Measurements from ENCODE around the gene KCNIP1. TPM values are rescaled to one million over a fixed set of nuclear protein-coding genes. Genes with fewer than 3 reads are reported as not detected.
A peak's percentile ranks its signal among the peaks of the same experiment; 100 is the strongest.

KCNIP1 gene
- polyA plus RNA-seq, 2 of the 4 experiments (the other 2 are of a cell fraction) = not detected

GRCh38 chr5:170622933-170623332 lies 119.1 kb downstream of the KCNIP1 start:
- no peak for FAIRE-seq
- TF ChIP-seq SMC3 (IDR thresholded peaks at IDR 0.05) = no peak
- no peak for TF ChIP-seq RNF2 (IDR thresholded peaks at IDR 0.05; ENCODE audit: borderline replicate concordance, low read depth)
- no peak for TF ChIP-seq JUNB (IDR thresholded peaks at IDR 0.05)
- TF ChIP-seq POLR2A (IDR thresholded peaks at IDR 0.05; ENCODE audit: low read length) = no peak
- TF ChIP-seq RARB (CRISPR knock-in tag; IDR thresholded peaks at IDR 0.05) = no peak
- no peak for TF ChIP-seq EP300 (IDR thresholded peaks at IDR 0.05)
- no peak for TF ChIP-seq RAD21 (conservative IDR thresholded peaks at IDR 0.05 in 1 of 2, IDR thresholded peaks at IDR 0.05 in 1 of 2)
- no peak for TF ChIP-seq HEYL (CRISPR knock-in tag; IDR thresholded peaks at IDR 0.05)
- TF ChIP-seq ELK1 (IDR thresholded peaks at IDR 0.05; ENCODE audit: low read depth, low read length) = no peak
- no peak for TF ChIP-seq GATA3 (IDR thresholded peaks at IDR 0.05; ENCODE audit: borderline replicate concordance)
- TF ChIP-seq, protein P1, sequence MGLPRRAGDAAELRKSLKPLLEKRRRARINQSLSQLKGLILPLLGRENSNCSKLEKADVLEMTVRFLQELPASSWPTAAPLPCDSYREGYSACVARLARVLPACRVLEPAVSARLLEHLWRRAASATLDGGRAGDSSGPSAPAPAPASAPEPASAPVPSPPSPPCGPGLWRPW (IDR thresholded peaks at IDR 0.05) = no peak
- TF ChIP-seq CHD4 (IDR thresholded peaks at IDR 0.05; ENCODE audit: borderline replicate concordance) = no peak
- CTCF ChIA-PET = interaction anchor here (0.6 to 24.6 kb wide), 17 partner anchors 8 to 396 kb away, joined by 3 to 508 read pairs (median 10); no protein-coding TSS in a partner anchor

DNA sequence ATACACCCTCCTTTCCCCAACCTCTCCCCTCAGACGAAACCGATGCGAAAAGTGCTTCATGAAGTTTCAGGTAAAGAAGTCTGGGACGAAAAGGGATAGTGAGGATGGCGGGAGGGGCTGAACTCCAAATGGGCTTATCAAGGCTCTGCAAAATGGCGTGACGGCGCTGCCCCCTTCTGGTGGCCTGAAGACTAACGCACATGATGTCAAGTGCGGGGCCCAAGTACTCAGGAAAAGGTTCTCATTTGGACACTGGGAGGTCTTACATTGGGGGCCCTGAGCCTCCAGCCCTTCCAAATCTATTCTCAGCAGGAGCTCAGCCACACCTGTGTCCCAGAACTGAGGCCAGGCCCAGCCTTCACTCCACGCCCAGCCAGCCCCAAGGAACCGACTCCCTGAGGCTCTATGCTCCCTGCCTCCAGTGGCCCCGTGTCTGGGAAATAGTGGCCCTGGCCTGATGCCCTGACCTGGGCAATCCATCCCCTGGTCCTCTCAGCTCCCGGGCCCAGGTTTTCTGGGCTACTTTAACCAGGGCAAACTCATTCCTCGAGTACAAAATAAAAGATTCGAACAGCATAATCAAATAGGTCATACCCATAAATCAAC lies 119.9 kb downstream of the KCNIP1 start:
- no peaks in the 10 kb centered on the region for H3K4me1 ChIP-seq
- FAIRE-seq = no peak
- ATAC-seq = peak; percentile 63 to 93; a peak in 5 of 6 replicates
- H3K4me2 ChIP-seq = no peak overlapping the region
- WGBS (ENCODE audit: missing lambda C conversion rate) = 18% methylated on average over 16 of the region's 16 CpGs
- no peak overlapping the region for H3K27ac ChIP-seq
- ChIA-PET CTCF (interaction anchor here (0.6 to 24.6 kb wide), 34 partner anchors 8 to 396 kb away, joined by 3 to 508 read pairs (median 4); no protein-coding TSS in a partner anchor), POLR2A (no interaction called here)
- no peaks in the 10 kb centered on the region for H3K9me3 ChIP-seq
- no peak overlapping the region for H3K4me3 ChIP-seq
- TF ChIP-seq, protein P2, sequence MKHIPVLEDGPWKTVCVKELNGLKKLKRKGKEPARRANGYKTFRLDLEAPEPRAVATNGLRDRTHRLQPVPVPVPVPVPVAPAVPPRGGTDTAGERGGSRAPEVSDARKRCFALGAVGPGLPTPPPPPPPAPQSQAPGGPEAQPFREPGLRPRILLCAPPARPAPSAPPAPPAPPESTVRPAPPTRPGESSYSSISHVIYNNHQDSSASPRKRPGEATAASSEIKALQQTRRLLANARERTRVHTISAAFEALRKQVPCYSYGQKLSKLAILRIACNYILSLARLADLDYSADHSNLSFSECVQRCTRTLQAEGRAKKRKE (CRISPR knock-in tag; IDR thresholded peaks at IDR 0.05; ENCODE audit: low read depth) = no peak
- TF ChIP-seq RAD21 (conservative IDR thresholded peaks at IDR 0.05 in 1 of 2, IDR thresholded peaks at IDR 0.05 in 1 of 2) = peak; percentile 86 to 95
- TF ChIP-seq, protein P3, sequence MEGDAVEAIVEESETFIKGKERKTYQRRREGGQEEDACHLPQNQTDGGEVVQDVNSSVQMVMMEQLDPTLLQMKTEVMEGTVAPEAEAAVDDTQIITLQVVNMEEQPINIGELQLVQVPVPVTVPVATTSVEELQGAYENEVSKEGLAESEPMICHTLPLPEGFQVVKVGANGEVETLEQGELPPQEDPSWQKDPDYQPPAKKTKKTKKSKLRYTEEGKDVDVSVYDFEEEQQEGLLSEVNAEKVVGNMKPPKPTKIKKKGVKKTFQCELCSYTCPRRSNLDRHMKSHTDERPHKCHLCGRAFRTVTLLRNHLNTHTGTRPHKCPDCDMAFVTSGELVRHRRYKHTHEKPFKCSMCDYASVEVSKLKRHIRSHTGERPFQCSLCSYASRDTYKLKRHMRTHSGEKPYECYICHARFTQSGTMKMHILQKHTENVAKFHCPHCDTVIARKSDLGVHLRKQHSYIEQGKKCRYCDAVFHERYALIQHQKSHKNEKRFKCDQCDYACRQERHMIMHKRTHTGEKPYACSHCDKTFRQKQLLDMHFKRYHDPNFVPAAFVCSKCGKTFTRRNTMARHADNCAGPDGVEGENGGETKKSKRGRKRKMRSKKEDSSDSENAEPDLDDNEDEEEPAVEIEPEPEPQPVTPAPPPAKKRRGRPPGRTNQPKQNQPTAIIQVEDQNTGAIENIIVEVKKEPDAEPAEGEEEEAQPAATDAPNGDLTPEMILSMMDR (IDR thresholded peaks at IDR 0.05) = peak; percentile 58
- no peak for TF ChIP-seq MAZ (IDR thresholded peaks at IDR 0.05; ENCODE audit: borderline replicate concordance, low read depth, low read length)
- TF ChIP-seq SMC3 (IDR thresholded peaks at IDR 0.05) = peak; percentile 84
- DNase-seq (ENCODE audit: low read depth in 1 of 2, low spot score in 1 of 2) = peak; percentile 59 to 78

More at GRCh38 chr5:170622933-170623332, 119.1 kb downstream of the KCNIP1 start:
- H3K9me3 ChIP-seq = no peaks in the 10 kb centered on the region
- H3K4me1 ChIP-seq = no peaks in the 10 kb centered on the region
- DNase-seq (ENCODE audit: low read depth in 1 of 2, low spot score in 1 of 2) (no peak), ATAC-seq (no peak)
- no peak overlapping the region for H3K4me3 ChIP-seq
- H3K4me2 ChIP-seq = no peak overlapping the region
- H3K27ac ChIP-seq = no peak overlapping the region
- POLR2A ChIA-PET = no interaction called here
- WGBS (ENCODE audit: missing lambda C conversion rate) = 87% methylated on average over 16 of the region's 16 CpGs

GRCh38 chr5:170625221-170626165 lies 121.7 kb downstream of the KCNIP1 start:
- ATAC-seq (no peak), FAIRE-seq (no peak), DNase-seq (ENCODE audit: low read depth in 1 of 2, low spot score in 1 of 2) (no peak)
- Histone ChIP-seq H3K27ac (no peak overlapping the region), H3K4me2 (no peak overlapping the region), H3K9me3 (no peaks in the 10 kb centered on the region), H3K4me3 (no peak overlapping the region), H3K4me1 (no peaks in the 10 kb centered on the region)
- ChIA-PET POLR2A (no interaction called here), CTCF (interaction anchor here (0.8 to 24.6 kb wide), 20 partner anchors 8 to 402 kb away, joined by 3 to 508 read pairs (median 7); no protein-coding TSS in a partner anchor)
- TF ChIP-seq FOXS1 (CRISPR knock-in tag; IDR thresholded peaks at IDR 0.05) (no peak), POLR2AphosphoS2 (conservative IDR thresholded peaks at IDR 0.05; ENCODE audit: low read length) (no peak), NPAS2 (CRISPR knock-in tag; IDR thresholded peaks at IDR 0.05; ENCODE audit: borderline replicate concordance) (no peak), MAZ (IDR thresholded peaks at IDR 0.05; ENCODE audit: borderline replicate concordance, low read depth, low read length) (no peak), ZFP36 (IDR thresholded peaks at IDR 0.05; ENCODE audit: borderline replicate concordance, partially characterized antibody) (no peak), SMC3 (IDR thresholded peaks at IDR 0.05) (no peak)
- 54% methylated on average over 18 of the region's 18 CpGs for WGBS (ENCODE audit: missing lambda C conversion rate)
